Iris pigment epithelial cell (primary cell): ENCODE results near the gene BLTP2.
A peak's percentile ranks its signal among the peaks of the same experiment; 100 is the strongest.

ENCODE experiments used
- DNase-seq: peaks from one replicate; pipeline ENCODE4 v3.0.0-alpha.2; 2011; ENCODE audit warnings: low read depth

The BLTP2 gene

DNA sequence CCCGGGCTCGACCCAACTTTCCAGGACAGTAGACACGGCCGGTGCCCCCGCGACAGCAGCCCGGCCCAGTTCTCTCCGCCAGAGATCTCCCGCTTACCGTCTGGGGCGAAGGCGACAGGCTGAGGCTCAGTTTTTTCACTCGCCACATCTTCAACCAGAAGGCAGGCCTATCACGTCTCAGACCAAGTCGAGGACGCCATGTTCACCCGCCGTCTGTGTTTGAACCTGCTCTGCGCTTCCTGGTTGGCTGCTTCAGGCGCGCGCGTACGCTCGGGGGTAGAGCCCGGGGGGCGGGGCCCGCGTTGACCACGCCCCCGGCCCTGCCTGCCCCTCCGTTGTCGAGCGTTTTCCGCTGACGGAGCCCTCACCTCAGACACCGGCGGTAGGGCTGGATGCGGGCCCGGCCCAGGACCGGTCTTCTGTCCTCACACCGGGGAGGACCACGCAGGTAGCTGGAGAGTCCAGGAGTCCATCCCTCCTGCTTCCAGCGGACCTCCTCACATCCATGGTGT, 46.1 kb downstream of the BLTP2 start, which contains the start of gene SPAG5:
Gene SPAG5 (minus strand): TSS at position 227 of the 512 bp plus-strand sequence. CDS start 79 bp downstream, at position 148.
- peak; percentile 90 for DNase-seq

DNA sequence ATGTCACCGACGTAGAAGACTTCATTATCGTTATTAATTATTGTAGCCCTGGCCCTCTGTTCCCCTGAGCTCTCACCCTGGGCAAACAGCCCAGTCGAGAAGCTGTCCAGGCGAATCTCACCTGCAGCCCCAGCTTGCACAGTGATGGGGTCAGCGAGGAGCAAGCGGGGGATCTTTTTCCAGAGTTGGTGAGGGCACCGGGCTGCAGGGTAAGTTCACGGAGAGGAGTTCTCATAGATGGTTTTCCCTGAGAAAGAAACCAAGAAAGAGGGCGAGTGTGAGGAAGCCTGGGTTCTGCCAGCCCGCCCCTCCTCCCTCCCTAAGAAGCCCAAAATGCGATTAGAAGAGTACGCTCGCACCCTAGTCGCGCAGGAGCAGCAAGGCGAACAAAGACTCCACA, 46.6 kb downstream of the BLTP2 start:
- DNase-seq: no peak

DNA sequence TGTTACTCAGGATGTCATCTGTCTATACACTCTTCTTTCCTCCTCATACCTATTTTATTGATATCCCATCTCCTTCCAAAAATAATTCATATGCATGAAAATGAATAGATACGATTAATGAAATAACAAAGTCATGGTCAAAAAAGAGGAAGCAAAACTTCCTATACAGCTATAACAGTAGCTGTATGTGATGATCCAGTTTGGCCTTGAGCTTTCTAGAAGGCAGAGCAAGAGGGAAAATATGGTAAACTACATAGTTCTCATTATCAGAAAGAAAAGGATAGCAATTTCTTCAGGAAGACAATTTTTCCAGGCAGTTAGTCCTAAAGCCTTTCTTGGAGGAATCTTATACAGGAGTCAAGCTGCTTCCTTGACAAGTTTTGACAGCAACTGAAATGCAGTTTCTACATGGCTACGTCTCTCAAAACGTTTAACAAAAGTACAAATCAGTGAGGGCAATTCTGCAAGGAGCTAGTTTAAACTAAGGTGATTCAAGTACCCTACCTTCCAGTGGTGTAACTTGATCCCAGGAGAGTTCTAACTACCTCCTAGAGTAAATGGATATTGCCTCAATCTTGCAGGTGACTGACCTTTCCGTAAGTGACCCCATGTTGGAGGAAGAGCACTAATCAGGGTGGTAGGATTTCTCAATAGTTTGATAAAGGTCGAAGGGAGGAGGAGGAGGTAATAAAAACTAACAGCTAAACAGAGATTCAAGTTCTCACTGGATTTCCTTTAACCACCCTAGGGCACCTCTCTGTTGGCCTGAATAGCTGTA, 47.2 kb downstream of the BLTP2 start:
- DNase-seq: no peak
